Measurements from ENCODE around the gene HOMER2.
"Not testable (repeated sequence)": the region's sequence is repeated elsewhere in the genome, so short reads cannot be mapped to it uniquely, and the experiment has no call there.

The HOMER2 gene

DNA sequence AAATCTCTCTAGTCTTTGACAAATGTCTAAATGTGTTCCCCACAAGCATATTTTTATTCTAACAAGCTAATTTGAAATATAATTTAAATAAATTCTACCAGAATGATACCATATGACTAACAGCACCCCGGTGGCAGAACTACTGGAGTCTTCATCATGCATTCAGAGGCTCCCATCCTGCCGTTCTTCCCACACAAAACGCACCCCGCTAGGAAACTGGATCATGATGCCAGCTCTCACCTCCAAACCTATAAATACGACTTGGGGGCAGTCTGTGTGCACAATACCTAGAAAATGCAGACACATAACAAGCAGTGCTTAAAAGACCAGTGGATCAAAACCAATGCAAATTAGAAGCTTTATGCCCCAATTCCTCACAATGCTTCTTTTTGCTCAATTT lies 8.5 kb downstream of the HOMER2 start:
- no peak overlapping the region for H3K4me3 ChIP-seq (ENCODE audit: low read depth, low read length)
- DNase-seq (ENCODE audit: low read depth), result no peak
- TF ChIP-seq, protein P1, sequence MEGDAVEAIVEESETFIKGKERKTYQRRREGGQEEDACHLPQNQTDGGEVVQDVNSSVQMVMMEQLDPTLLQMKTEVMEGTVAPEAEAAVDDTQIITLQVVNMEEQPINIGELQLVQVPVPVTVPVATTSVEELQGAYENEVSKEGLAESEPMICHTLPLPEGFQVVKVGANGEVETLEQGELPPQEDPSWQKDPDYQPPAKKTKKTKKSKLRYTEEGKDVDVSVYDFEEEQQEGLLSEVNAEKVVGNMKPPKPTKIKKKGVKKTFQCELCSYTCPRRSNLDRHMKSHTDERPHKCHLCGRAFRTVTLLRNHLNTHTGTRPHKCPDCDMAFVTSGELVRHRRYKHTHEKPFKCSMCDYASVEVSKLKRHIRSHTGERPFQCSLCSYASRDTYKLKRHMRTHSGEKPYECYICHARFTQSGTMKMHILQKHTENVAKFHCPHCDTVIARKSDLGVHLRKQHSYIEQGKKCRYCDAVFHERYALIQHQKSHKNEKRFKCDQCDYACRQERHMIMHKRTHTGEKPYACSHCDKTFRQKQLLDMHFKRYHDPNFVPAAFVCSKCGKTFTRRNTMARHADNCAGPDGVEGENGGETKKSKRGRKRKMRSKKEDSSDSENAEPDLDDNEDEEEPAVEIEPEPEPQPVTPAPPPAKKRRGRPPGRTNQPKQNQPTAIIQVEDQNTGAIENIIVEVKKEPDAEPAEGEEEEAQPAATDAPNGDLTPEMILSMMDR (IDR thresholded peaks at IDR 0.05; ENCODE audit: control insufficient read depth, extremely low read depth, insufficient read depth), result no peak

DNA sequence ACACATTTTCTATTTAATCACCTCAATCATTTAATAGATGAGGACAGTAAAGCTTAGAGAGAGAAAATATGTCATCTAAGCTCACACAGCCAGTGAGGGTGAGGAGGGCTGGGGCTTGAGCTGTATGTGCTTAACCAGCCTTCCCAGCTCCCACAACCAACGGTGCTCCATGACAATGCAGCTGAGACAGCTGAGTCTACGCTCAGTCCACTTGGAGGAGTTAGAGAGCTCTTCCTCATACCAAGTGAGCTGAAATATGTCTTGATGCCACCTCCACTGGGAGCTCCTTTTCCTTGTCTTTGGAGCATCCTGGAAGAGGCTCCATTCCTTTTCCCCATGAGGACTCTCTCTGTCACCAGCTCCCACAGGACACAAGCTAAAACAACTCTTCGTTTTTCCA lies 9.3 kb downstream of the HOMER2 start:
- H3K4me3 ChIP-seq (ENCODE audit: low read depth, low read length), result no peak overlapping the region
- TF ChIP-seq, protein P1 (IDR thresholded peaks at IDR 0.05; ENCODE audit: control insufficient read depth, extremely low read depth, insufficient read depth), result 0 out of 2 replicates have a peak, but pooled peaks have one; percentile 21
- peak; percentile 43 for DNase-seq (ENCODE audit: low read depth)

DNA sequence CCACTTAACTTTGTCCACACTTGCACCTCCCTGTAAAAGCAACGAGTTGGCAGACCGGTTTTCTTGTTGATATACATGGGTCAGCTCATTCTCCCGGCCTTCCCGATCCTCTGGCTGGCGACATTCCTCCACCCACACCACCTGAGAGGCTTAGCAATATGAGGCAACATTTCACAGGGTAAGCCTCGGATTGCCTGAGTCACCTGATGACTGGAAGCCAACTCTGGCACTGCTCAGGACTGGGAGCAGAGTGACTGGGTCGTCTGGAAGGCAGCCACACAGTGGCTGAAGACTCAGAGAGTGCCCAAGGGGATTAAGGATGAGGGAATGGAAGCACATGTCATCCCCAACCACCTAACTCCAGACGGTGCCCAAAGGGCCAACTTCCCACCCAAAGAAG lies 9.8 kb downstream of the HOMER2 start:
- TF ChIP-seq, protein P1 (IDR thresholded peaks at IDR 0.05; ENCODE audit: control insufficient read depth, extremely low read depth, insufficient read depth), result no peak
- peak; percentile 97 for DNase-seq (ENCODE audit: low read depth)

GRCh38 chr15:82939678-82940077 lies 12.8 kb downstream of the HOMER2 start:
- not testable (repeated sequence) for H3K4me3 ChIP-seq (ENCODE audit: low read depth, low read length); DNase-seq (ENCODE audit: low read depth)

More for the DNA sequence above, 9.8 kb downstream of the HOMER2 start:
- no peak overlapping the region for H3K4me3 ChIP-seq (ENCODE audit: low read depth, low read length)

DNA sequence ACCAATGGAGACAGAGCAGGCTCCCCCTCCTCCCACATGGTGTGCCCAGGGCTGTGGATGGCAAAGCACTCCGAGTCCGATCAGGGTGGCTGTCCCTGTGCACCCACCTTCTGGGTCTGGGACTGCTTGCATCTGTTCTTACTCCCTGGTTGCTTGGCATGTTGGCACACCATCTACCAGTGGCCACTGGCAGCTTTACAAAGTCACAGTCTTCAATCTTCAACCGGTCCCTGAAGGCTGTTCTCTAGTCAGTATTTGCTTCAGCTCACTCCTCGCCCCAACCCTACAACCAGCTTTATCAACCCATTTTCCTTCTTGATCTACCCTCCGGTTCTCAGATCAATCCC lies 14.8 kb downstream of the HOMER2 start:
- TF ChIP-seq, protein P1 (IDR thresholded peaks at IDR 0.05; ENCODE audit: control insufficient read depth, extremely low read depth, insufficient read depth), result no peak
- H3K4me3 ChIP-seq (ENCODE audit: low read depth, low read length), result no peak overlapping the region
- no peak for DNase-seq (ENCODE audit: low read depth)

DNA sequence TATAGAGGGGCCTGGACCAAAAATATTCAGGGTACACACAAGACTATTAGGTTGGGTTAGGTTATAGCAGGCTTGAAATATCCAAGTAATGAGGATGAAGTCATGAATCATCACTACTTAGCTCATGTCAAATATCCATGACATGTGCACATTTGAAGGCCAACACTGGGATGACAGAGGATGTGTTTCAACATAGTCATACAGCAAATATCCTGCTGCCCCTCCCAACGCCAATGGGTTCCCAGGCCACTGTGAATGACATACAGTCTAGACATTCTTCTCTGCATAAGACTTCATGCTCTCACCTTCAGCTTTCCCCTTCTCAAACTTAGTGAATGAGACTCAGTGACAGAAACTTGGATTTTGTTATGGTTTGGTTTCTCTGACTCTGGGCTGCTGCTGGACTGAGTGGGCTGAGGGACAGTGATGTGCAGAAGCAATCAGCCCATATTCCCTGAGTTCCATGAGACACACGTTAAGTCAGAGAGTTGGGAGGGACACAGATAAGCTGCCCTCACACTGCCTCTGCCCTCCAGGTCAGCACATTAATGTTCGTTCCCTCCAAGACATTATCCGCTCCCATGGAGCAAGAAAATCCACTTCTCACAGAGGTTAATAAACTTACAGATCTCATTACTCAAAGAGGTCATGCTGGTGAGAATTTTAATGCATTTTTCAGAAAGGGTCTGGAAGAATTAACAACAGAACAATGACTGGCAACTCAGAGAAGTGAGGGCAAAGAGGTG lies 15.4 kb downstream of the HOMER2 start:
- no peak for DNase-seq (ENCODE audit: low read depth)
- TF ChIP-seq, protein P1 (IDR thresholded peaks at IDR 0.05; ENCODE audit: control insufficient read depth, extremely low read depth, insufficient read depth), result no peak
- no peak overlapping the region for H3K4me3 ChIP-seq (ENCODE audit: low read depth, low read length)

- no peak for DNase-seq (ENCODE audit: low read depth)
- TF ChIP-seq, protein P1 (IDR thresholded peaks at IDR 0.05; ENCODE audit: control insufficient read depth, extremely low read depth, insufficient read depth), result no peak
- H3K4me3 ChIP-seq (ENCODE audit: low read depth, low read length), result no peak overlapping the region
Observed at GRCh38 chr15:82935382-82935781, 17.1 kb downstream of the HOMER2 start.
